ENCODE measurements around the gene STAT1.
"Not testable (repeated sequence)": the region's sequence is repeated elsewhere in the genome, so short reads cannot be mapped to it uniquely, and the experiment has no call there.

Gene STAT1

DNA sequence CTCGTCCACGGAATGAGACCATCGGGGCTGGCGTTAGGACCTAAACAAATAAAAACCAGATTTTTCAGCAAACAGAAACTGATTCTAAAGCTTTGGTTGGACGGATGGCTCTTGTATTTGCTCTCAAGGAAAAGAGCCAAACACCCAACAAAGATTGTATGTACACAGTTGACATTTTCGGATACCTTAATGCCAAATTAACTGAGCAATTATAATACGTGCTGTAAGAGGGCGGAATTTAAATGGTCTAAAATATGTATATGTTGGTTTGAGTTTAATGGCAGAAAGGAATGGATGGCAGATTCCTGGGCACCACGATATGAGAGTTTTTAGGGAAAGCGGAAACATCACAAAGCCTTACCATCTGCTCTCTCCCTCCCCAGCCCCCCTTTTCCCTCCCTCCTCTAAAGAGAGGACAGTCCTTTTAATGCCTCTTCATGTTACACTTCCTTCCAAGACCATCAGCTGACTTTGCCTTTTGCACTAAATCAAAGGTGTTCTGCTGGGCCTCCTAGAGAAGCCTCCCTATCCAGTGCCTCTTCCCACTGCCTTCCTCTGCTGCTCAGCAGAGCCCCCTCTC lies 33.3 kb downstream of the STAT1 start:
- DNase-seq: no peak

DNA sequence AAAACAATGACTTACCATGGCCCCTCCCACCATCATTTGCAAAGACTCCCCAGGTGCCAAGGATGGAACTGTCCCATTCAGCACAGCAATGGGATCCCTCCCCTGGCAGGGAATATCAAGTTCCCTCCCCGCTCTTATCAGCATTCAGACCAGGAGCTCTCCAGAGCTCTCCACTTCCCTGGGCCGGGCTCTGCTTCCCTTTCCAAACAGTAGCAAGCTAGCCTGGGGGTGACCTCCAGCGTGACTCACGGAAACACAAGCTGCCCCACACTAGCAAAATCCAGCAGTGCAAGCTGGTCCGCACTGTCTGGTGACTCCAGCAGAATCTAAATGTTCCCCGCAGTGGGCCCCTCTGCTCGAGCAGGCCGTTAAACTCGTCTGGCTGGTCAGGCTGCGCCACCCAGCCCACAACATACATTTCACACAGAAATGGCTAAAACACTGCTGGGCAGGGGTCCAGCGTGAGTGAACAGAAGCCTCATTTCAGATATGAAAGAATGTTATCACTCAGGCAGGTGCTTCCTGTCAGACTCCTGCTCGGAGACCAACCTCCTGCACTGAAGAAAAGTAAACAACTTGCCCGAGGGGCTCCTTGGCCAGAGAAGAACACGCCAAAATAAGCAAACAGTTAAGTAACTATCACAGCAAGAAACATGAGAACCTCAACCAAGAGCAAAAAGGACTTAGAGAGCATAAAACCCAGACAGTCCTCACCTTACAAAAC lies 33.9 kb downstream of the STAT1 start:
- no peak for DNase-seq

DNA sequence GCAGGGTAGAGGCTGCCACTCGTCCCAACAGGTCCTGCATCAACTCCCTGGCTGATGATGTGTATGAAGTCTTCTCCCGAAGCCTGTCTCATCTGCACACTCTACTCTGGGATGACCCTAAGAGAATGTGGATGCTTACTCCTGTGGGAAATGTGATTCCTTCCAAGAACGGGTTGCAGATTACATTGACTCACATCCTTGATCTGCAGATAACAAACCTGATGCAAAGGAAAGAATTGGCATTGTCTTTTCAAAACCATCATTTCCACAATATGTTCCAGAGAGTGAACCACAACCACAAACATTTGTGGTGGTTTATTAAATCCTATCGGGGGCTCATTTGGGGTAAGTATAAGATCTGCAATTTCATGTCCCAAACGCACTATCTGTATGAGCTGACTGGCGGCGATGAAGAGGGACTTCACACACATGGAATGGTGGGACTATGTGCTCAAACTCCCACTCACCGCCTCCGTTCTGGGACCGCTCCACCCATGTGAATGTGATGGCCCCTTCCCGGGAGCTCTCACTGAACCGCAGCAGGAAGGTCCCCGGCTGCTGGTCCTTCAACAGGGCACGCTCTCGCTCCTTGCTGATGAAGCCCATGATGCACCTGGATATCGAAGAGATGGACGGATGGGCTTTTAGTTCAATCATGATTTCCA lies 35.5 kb downstream of the STAT1 start:
- no peak for DNase-seq

- DNase-seq: no peak
Measured at GRCh38 chr2:190977505-190977904, 36.5 kb downstream of the STAT1 start.

DNA sequence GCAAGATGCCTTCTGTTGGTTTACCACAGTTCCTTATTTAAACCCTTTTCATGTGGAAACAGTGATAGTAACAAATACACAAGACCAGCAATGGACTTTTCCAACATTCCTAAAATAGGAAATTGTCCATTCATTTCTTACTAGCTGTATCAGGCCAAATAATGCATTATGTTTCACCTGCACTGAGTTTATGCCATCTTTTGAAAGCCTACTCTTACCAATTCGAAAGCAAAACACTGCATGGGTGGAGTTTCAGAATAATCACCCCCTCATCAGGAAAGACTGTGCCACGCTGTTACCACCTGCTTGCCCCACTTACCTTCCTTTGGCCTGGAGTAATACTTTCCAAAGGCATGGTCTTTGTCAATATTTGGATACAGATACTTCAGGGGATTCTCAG lies 37.5 kb downstream of the STAT1 start:
- DNase-seq: no peak

DNA sequence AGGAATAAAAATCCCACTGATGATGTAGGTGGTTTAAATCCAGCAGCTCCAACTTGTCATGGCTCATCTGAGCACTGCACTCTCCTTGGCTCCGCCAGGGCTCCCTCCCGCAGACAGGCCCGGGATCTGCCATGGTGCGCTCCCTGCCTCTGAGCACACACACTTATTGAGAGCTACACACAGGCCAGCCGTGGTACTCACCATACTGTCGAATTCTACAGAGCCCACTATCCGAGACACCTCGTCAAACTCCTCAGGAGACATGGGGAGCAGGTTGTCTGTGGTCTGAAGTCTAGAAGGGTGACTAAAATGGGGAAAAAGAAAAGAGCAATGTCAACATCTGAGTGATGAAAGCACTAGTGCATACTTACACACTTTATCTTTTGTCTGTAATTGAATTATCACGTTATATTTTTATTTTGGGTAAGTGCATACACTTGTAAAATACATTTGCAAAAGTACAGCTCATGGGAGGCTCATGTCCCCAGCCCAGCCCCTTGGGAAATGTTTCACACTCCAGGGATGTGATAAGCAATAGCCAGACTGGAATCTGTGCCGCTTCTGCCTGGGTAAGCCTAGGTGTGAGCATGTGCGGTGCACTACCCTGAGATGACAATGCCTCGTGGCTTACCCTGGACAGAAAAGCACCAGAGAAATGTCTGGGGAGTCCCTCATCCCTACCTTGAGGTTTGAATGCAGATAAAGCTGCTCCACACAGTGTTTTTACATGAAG lies 39.2 kb downstream of the STAT1 start:
- DNase-seq: no peak

GRCh38 chr2:190973726-190974628 lies 40.0 kb downstream of the STAT1 start:
- DNase-seq: no peak

DNA sequence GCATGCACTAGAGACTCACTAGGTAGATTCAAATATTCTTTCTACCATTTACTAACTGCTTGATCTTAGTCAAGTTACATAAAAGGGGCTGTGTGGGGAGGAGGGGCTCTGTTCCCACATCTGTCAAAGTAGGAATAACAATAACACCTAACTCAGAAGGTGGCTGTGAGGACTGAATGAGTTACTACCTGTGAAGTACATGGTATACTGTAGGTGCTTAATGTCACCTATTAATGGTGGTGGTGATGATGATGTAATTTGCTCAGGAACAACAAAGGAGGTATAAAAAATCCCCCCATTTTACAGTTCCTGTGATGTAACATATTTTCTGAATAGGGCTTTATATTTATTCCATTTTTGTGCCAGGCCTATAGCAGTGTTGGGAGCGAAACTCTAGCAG lies 40.7 kb downstream of the STAT1 start:
- no peak for DNase-seq

- no peak for DNase-seq
Measured at GRCh38 chr2:190972846-190973245, 41.1 kb downstream of the STAT1 start.

DNA sequence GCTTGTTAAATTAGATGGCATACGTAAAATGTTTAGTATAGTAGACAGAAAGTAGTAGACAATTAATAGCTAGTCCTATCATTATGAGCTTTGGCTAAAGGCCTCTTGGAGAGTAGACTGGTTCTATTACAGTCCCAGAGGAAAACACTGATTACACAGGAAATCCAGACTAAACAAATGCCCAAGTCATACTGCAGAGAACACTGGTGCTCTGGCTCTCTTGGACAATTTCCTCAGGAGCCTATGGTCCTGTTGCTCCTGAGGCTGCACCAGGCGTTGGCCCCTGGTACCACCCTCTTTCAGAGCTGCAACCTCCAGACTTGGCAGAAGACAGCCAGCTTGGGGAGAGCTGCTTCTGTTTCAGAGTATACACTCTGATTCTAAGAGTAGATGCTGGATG lies 41.8 kb downstream of the STAT1 start:
- DNase-seq: no peak

DNA sequence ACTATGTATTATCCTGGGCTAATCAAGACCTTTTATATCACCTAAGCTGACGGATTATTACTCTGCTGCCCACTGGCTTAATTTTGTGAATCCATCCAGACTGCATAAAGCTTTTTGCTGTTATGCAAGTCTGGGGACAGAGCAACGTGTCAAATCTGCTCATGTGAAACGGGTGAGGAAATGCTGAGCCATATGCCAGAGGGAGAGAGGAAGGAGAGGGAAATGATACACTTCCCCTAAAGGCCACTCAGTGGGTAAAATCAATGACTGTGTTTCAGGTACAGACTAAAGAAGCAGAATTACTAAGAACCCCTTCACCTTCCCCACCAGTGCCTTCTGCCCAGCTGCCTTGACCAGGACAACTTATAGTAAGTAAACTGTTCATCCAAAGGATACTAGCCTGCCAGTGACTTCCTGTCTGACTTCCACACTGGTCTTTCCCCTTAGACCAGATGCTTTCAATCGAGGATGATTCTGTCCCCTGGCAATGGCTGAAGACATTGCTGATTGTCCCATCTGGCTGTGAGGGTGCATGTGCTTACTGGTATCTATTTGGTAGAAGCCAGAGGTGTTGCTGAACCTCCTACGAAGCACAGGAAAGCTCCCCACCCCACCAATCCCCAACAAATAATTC lies 43.0 kb downstream of the STAT1 start:
- DNase-seq: no peak

GRCh38 chr2:190970160-190970559 lies 43.8 kb downstream of the STAT1 start:
- no peak for DNase-seq

DNA sequence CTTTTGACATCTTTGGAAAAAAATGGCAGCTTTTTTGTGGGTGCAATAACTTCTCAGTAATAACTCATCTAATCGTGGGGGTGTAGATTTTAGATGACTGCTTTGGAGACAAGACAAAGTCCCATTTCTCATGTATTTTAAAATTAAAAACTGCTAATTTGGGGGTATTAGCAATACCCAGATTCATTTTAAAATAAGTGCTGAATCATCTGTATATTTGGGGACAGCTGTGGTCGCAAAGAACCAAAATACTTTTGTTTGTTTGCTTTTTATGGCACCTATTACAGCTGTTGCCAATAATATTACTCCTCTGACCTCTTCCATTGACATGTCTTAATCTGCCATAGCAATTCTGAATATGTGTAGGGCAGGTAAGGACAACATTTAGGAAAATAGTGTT lies 45.4 kb downstream of the STAT1 start:
- DNase-seq: no peak

GRCh38 chr2:190965580-190966222 lies 48.3 kb downstream of the STAT1 start:
- no peak for DNase-seq

DNA sequence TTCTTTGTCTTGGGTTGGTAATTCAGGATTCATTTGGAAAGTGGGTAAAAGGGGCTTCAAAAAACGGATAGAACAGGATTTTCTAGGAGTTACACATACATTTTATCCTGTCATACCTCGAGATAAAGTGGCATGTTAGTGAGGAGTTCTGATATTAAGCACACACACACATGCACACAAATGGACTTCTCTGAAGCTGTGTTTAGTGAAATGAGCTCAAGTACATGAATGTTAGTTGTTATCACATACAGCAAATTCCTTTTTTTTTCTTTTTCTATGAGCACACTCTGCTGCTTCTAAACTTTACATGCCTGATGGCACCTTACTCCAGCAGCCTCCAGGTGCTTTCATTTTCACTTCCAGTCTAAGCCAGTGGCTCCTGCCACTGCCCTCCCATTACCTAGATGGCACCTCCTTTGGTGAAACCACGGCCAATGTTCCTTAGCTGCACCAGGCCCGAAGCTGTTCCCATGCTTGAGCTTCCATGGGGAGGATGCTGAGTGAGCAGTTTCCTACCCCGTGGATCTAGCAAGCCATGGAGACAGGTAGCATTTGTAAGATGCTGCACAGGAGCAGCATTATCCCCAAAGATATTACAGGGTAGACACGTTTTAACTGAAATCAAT lies 49.7 kb downstream of the STAT1 start:
- no peak for DNase-seq

GRCh38 chr2:190963088-190963487 lies 50.9 kb downstream of the STAT1 start:
- no peak for DNase-seq

DNA sequence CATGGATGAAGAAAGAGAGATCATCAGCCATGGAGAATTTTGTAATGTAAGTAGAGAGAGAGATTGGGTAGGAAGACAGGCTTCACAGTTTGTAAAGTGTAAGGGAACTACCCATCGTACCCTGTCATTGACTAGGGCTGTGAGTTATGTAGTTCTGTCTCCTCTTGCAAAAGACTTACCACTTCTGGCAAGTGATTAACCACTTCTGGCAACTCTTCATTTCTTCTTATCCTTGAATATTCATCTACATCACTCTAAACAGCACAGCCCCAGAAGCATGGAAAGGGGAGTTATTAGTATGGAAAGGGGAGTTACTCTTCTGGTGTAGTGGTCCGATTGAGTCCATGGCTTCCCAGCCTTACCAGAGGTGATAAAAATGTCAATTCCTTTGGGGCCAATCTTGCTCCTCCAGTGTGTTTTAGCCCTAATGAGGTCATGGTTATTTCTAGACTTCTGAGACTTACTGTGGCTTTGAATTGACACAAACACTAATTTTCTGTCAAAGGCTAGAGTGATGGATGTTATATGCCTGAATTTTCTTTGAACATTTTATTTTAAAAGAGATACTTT lies 52.0 kb downstream of the STAT1 start:
- no peak for DNase-seq

GRCh38 chr2:190961117-190961516 lies 52.9 kb downstream of the STAT1 start:
- not testable (repeated sequence) for DNase-seq

DNA sequence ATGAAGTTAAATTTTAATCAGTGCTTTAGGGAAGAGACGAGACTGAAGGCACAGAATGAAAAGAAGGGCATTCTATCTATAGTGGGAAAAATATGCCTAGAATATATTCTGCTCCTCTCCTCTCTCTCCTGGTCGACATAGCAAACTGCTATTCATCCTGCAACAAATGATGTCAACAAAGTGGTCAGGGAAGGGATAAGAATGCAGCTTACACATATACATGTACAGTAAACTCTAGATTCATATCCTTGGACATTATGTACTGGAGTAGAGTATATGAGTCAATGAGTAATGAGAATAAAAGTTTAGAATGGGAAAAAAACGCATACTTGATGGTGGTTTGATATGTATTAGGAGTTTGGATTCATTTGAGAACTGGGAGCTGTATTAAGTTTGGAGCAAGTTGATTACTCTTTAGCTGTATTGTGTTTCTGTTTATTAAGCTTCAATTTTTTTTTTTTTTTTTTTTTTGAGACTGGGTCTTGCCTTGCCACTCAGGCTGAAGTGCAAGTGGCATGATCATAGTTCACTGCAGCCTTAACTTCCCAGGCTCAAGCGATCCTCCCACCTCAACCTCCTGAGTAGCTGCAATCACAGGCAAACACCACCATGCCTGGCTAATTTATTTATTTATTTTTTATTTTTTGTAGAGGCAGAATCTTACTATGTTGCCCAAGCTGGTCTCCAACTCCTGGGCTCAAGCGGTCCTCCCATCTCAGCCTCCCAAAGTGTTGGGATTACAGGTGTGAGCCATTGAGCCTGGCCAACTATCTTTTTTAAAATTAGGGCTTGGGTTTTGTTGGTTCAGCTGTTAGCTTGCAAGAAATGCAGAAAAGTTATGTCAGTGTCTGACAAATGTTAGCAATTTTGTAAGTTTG lies 53.8 kb downstream of the STAT1 start:
- no peak for DNase-seq

- no peak for DNase-seq
Measured at GRCh38 chr2:190953257-190953656, 60.7 kb downstream of the STAT1 start.
